Measurements from ENCODE around the gene ZNF222.

Gene ZNF222

DNA sequence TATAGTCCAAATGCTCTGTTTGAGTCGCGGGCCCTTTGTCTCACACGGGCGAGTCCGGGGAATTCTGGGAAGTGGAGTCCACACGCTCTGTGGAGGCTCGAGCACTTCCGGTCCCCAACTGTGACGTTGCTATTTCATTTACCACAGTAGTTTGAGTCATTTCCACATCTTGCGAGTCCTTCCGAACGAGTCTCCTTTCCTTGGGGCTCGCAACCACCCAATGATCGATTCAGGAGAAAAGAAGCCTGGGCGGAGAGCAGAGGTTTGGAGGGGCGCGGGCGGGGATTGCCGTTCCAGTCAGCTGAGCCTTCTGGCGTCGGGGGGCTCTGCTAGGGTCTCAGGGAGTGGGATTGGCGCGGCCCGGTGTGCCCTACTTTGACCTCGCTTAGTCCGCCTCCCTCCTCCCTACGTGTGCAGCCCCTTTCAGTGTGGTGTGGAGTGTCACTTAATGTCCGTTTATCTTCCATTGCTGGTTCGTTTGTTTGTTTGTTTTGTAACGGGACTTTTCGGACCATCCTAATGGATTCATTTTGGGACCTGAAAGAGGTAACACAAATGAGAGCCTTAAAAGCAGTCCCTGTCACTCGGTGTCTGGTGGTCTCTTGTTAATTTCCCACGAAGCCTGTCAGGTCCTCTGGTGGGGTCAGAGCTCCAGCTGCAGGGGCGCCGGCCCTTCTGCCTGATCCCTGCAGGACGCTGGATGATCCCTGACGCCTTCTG lies at the start of gene ZNF222:
Gene ZNF222, plus strand, starts transcription at position 163 of the 720 bp plus-strand sequence. Its CDS starts 58 bp downstream, at position 221.
- TF ChIP-seq, protein P1, sequence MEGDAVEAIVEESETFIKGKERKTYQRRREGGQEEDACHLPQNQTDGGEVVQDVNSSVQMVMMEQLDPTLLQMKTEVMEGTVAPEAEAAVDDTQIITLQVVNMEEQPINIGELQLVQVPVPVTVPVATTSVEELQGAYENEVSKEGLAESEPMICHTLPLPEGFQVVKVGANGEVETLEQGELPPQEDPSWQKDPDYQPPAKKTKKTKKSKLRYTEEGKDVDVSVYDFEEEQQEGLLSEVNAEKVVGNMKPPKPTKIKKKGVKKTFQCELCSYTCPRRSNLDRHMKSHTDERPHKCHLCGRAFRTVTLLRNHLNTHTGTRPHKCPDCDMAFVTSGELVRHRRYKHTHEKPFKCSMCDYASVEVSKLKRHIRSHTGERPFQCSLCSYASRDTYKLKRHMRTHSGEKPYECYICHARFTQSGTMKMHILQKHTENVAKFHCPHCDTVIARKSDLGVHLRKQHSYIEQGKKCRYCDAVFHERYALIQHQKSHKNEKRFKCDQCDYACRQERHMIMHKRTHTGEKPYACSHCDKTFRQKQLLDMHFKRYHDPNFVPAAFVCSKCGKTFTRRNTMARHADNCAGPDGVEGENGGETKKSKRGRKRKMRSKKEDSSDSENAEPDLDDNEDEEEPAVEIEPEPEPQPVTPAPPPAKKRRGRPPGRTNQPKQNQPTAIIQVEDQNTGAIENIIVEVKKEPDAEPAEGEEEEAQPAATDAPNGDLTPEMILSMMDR (IDR thresholded peaks at IDR 0.05; ENCODE audit: insufficient read depth, low read depth, low read length, missing control alignments), result no peak
- DNase-seq (ENCODE audit: low read depth), result peak; percentile 89
- H3K4me3 ChIP-seq (ENCODE audit: low read depth, low read length), result peak within 1 kb of the TSS; percentile 91

DNA sequence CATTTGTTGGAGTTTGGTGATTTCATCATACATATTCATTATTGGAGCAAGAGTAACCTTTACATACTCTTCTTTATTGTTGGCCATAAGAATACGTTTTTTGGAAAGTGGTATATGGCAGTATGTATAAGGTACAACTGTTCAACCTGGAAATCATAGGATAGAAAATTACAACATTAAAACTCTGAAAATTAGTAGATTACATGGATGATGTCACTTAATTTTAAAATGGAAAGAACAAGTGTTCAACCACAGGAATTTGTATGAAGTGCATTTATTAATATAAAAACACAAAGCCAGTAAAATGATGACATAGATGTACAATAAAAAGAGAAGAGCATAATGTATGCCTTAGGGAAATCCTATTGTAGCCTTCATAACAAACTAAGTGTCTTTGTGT lies 48.4 kb upstream of the ZNF222 start:
- DNase-seq (ENCODE audit: low read depth), result no peak
- TF ChIP-seq, protein P1 (IDR thresholded peaks at IDR 0.05; ENCODE audit: insufficient read depth, low read depth, low read length, missing control alignments), result no peak
- no peak overlapping the region for H3K4me3 ChIP-seq (ENCODE audit: low read depth, low read length)

DNA sequence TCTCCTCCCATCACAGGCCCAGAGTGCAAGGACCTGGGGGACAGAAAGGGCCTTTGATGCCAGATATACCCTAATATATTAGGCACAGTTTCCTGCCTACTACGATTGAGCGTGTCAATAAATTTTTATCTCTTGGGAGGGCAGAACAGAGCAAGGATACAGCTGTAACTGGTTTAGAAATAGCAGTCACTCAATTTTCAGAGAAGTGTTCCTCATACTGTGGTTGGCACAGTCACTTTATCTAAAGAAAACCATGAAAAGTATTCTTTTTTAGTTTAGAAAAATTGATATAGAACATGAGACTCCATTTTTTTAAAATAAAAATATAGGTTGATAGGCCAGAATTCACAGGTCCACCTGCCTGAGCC lies 41.7 kb upstream of the ZNF222 start:
- peak overlapping the region; percentile 59 for H3K4me3 ChIP-seq (ENCODE audit: low read depth, low read length)
- TF ChIP-seq, protein P1 (IDR thresholded peaks at IDR 0.05; ENCODE audit: insufficient read depth, low read depth, low read length, missing control alignments), result no peak
- no peak for DNase-seq (ENCODE audit: low read depth)

DNA sequence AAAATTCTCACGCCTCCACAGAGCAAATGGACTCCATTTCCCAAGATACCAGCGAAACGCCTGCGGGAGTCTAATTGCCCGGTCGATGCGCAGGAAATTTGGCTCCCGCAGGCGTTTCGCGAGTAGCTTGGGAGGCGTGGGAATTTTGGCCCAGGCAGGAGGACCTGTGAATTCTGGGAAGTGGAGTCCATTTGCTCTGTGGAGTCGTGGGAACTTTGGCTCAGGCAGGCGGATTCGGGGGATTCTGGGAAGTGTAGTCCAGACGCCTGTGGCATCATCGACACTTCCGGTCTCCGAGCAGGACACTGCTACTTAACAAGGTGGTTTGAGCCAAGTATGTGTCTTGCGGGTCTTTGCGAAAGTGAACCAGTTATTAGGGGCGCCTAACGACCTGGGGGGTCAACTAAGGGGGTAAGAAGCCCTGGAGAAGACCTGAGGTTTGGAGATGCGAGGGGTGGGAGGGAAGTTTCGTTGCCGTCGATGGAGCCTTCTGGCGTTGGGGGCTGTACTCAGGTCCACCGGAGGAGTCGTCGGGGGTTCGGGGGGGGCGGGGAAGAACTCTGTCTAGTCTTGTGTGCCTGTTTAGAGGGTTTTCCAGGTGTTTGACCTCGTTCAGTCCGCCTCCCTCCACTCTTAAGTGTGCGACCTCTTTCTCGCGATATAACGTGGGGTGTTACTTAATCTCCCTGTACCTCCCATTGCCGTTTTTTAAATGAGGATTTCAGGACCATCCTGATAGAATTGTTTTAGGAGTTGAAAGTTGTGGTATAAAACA lies 41.1 kb upstream of the ZNF222 start, which contains the start of gene ZNF155:
Gene ZNF155, plus strand, starts transcription at position 277 of the 775 bp plus-strand sequence. CDS start 4,356 bp downstream, outside the sequence.
- TF ChIP-seq, protein P1 (IDR thresholded peaks at IDR 0.05; ENCODE audit: insufficient read depth, low read depth, low read length, missing control alignments), result no peak
- peak within 1 kb of the TSS; percentile 59 for H3K4me3 ChIP-seq (ENCODE audit: low read depth, low read length)
- DNase-seq (ENCODE audit: low read depth), result peak; percentile 87

DNA sequence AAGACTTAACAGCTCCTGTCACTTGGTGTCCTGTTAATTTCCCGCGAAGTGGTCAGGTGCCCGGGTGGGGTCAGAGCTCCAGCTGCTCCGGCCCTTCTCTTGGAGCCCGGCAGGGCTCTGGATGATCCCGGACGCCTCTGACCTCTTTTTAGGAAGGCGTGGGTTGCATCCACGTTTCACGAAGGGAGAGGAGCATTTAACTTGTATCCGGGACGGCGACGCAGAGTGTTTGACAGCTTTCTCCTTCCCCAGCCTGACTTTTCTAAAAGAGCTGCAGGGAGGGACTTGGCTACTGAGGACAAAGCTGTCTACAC lies 40.5 kb upstream of the ZNF222 start:
- no peak for DNase-seq (ENCODE audit: low read depth)
- peak overlapping the region; percentile 59 for H3K4me3 ChIP-seq (ENCODE audit: low read depth, low read length)
- TF ChIP-seq, protein P1 (IDR thresholded peaks at IDR 0.05; ENCODE audit: insufficient read depth, low read depth, low read length, missing control alignments), result no peak

DNA sequence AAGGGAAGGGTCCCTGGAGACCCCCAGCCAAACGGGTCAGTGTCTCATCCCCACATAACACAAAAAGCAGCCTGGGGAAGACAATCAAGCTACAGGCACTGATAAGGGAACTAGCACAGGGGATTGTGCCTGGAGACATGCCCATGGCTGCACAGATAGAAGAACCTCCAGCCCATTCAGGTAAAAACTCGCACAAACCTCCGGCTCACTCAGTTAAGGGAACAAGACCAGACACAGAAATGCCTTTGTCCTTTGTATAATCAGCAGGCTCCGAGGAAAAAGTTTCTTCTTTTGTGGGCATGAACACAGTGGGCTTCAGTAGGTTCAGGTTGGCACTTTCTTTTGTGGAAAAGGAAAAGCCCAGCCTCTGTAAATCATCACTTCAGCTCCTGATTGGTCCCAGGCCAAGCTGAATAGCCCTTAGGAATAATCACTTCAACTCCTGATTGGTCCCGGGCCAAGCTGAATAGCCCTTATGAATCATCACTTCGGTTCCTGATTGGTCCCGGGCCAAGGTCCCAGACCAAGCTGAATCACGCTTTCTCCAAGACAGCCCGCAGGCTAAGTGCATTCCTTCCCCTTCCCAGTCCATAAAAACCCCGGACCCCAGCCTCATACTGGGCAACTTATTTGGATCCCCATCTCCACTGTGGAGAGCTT lies 27.4 kb upstream of the ZNF222 start:
- TF ChIP-seq, protein P1 (IDR thresholded peaks at IDR 0.05; ENCODE audit: insufficient read depth, low read depth, low read length, missing control alignments), result no peak
- DNase-seq (ENCODE audit: low read depth), result no peak
- H3K4me3 ChIP-seq (ENCODE audit: low read depth, low read length), result no peak overlapping the region

All from GM12865 (cell line).